ENCODE data around the gene MKLN1.

Gene MKLN1

DNA sequence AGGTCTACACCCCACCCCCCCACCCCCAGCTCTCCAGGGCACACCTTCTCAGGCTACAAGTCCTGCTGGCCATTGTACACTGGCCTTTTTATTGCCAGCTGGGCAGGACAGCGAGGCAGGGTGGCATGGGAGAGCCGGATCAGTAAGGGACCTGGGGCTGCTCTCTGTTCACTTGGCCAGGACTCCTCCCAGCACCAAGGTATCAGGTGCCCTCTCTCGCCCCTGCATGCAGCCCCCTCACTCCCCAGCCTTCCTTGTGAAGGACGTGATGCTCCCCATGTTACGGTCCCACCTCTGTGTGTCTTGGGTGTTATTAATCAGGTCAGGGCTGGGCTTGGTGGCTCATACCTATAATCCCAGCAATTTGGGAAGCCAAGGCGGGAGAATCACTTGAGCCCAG lies 202.5 kb downstream of the MKLN1 start:
- no peak overlapping the region for H3K4me3 ChIP-seq (replicated peaks; ENCODE audit: low read depth, low read length)
- TF ChIP-seq, protein P1, sequence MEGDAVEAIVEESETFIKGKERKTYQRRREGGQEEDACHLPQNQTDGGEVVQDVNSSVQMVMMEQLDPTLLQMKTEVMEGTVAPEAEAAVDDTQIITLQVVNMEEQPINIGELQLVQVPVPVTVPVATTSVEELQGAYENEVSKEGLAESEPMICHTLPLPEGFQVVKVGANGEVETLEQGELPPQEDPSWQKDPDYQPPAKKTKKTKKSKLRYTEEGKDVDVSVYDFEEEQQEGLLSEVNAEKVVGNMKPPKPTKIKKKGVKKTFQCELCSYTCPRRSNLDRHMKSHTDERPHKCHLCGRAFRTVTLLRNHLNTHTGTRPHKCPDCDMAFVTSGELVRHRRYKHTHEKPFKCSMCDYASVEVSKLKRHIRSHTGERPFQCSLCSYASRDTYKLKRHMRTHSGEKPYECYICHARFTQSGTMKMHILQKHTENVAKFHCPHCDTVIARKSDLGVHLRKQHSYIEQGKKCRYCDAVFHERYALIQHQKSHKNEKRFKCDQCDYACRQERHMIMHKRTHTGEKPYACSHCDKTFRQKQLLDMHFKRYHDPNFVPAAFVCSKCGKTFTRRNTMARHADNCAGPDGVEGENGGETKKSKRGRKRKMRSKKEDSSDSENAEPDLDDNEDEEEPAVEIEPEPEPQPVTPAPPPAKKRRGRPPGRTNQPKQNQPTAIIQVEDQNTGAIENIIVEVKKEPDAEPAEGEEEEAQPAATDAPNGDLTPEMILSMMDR (IDR thresholded peaks at IDR 0.05; ENCODE audit: low read depth, low read length, missing control alignments): no peak
- DNase-seq (ENCODE audit: extremely low read depth, low read depth): no peak

DNA sequence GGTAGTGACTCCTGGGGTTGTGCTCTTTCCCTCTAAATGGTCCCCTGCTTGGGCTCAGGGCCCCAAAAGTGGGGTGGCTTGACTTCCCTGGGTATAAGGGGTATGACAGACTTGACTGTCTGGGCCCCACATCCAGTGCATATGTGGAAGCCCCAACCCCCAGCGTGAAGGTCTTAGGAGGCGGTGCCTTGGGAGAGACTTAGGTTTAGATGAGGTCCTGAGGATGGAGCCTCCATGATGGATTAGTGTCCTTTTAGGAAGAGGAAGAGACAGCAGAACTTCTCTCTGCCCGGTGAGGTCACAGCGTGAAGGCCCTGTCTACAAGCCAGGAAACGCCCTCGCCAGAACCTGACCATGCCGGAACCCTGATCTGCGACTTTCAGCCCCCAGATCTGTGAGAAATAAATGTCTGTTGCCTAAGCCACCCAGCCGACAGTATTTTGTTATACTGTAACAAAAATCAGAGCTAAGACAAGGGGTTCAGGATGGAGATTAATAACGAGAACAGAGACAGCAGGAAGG lies 205.0 kb downstream of the MKLN1 start:
- no peak overlapping the region for H3K4me3 ChIP-seq (replicated peaks; ENCODE audit: low read depth, low read length)
- DNase-seq (ENCODE audit: extremely low read depth, low read depth): no peak
- TF ChIP-seq, protein P1 (IDR thresholded peaks at IDR 0.05; ENCODE audit: low read depth, low read length, missing control alignments): no peak

DNA sequence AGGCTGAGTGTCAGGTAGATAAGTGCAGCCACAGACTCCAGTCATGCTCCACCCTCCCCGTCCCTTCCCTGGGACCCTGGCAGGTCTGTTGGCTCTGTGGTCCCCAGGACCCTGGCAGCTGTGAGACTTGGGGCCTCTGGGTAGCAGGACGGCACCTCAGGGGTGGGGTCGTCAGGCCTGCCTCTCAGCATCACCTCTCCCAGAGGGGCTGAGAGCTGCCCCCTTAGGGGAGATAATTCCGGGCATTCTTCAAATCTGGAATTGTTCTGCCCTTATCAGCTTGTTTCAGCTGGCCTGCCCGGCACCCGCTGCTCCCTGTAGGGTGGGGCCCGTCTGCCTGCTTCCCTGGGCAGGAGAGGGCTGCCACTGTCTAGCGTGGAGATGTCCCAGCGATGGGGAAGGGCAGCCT lies 205.5 kb downstream of the MKLN1 start:
- no peak for DNase-seq (ENCODE audit: extremely low read depth, low read depth)
- TF ChIP-seq, protein P1 (IDR thresholded peaks at IDR 0.05; ENCODE audit: low read depth, low read length, missing control alignments): no peak
- H3K4me3 ChIP-seq (replicated peaks; ENCODE audit: low read depth, low read length): no peak overlapping the region

DNA sequence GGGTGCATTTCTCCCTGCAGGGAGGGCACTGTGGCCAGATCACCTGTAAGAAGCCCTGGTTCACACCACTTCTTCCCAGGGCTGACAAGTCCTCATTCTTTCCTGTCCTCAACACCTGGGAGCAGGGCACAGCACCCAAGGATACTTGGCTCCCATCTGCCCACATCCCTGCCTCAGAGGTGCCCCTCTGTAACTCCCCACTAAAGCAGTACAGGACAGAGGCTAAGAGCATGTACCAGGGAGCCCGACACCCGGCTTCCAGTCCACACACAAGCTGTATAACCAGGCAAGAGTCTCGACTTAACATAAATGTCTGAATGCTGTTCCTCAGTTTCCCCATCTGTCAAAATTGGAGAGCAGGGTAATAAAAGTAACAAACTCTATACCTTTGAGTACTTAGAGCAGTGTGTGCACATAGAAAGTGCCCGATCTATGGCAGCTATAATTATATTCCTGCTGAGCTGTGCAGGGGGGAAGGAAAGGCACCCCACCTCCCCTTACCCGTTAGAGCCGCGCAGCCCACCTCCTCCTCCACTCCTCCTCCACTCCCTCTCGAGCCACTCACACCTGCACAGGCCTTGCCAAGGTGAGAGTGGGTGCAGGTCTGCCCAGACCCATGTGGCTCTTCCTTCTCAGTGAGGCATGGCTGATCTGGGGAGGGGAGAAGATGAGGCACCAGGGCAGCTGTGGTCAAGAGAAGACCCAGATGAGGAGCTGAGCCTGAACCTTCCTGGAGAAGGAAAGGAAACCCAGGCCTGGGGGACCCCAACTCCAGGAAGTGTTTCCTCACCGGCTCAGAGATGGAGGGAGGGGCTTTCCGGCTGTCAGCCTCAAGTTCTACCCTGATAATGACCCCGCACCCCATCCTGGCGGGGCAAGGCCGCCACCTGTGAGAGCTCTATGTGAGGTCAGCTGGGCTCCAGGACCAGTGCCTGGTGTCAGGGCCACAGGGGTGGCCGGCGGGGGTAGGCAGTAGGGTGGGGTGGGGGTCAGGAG lies 206.2 kb downstream of the MKLN1 start:
- TF ChIP-seq, protein P1 (IDR thresholded peaks at IDR 0.05; ENCODE audit: low read depth, low read length, missing control alignments): no peak
- DNase-seq (ENCODE audit: extremely low read depth, low read depth): no peak
- no peak overlapping the region for H3K4me3 ChIP-seq (replicated peaks; ENCODE audit: low read depth, low read length)

DNA sequence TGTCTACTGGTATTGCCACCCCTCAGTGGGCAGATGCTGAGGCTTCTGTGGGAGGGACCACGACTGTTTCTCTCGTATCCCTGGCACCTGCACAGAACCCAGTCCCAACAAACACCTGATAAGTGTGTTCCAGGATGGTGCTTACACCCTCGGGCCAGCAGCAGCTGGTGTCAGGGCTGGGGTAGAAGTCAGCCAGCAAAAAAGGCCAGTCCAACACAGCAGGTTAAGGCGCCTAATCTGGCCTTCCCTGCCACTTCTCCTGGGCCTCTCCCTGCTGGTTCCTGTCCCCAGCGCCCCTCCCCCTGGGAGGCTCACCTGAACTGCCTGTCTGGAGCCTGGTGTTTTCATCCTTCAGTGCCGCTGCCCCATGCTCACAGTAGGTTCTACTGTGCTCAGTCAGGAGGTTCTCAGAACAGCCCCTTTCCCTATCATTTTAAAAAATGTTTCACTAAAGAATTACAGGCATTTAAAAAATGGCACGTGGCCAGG lies 208.7 kb downstream of the MKLN1 start:
- no peak for DNase-seq (ENCODE audit: extremely low read depth, low read depth)
- TF ChIP-seq, protein P1 (IDR thresholded peaks at IDR 0.05; ENCODE audit: low read depth, low read length, missing control alignments): no peak
- H3K4me3 ChIP-seq (replicated peaks; ENCODE audit: low read depth, low read length): no peak overlapping the region

DNA sequence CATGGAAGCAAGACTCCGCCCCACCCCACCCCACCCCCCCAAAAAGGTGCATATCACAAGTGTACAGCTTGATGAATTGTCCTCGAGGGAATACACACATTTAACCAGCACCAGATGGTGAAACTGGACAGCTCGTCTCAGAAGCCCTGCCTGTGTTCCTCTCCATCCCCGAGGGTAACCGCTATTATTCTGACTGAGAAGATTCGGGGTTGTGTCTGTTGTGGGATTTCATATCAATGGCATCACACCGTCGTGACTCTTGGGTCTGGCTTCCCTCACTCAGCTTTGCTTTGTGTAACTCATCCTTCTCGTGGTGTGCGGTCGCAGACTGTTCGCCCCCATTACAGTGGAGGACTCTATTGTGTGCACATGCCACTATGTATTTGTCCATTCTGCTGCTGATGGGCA lies 209.9 kb downstream of the MKLN1 start:
- TF ChIP-seq, protein P1 (IDR thresholded peaks at IDR 0.05; ENCODE audit: low read depth, low read length, missing control alignments): no peak
- no peak overlapping the region for H3K4me3 ChIP-seq (replicated peaks; ENCODE audit: low read depth, low read length)
- no peak for DNase-seq (ENCODE audit: extremely low read depth, low read depth)

Measured in HFF-Myc (cell line).